Lower leg skin (tissue), 4 donors: ENCODE results near the gene RAVER2. TPM values are rescaled to one million over a fixed set of nuclear protein-coding genes. Genes with fewer than 3 reads are reported as not detected.
A peak's percentile ranks its signal among the peaks of the same experiment; 100 is the strongest.
"Not testable (repeated sequence)": the region's sequence is repeated elsewhere in the genome, so short reads cannot be mapped to it uniquely, and the experiment has no call there.

ENCODE experiments used
- DNase-seq, 2 donors: peaks; one replicate each; pipeline ENCODE4 v3.0.0-alpha.2; 2019; ENCODE audit warnings: low spot score in 2 of 2
- H3K4me3 ChIP-seq: fragments of 200-600 bp; sonication (generic); 2 replicates; pipeline ENCODE4 v1.5.1; 2017; ENCODE audit warnings: mild to moderate bottlenecking, low read depth; ENCODE audit not compliant: poor library complexity, severe bottlenecking
- POLR2A ChIP-seq, 2 donors: fragments of 450-650 bp; IDR thresholded peaks; one replicate each; pipeline ENCODE4 v1.6.1; 2016 to 2017; ENCODE audit warnings: antibody characterized with exemption in 2 of 2, mild to moderate bottlenecking in 1 of 2, moderate library complexity in 1 of 2
- WGBS, 2 donors: methylation state at CpG; one replicate each; pipeline ENCODE4 v1.1.5; 2018; 5-methylcytosine and 5-hydroxymethylcytosine counted together
- intact Hi-C: fragments of 100-400 bp; cut with DNase I; formaldehyde crosslinking; loops from one replicate; pipeline ENCODE4 v1.15.0; 2023; ENCODE audit warnings: low total_unique reads
- total RNA-seq, 4 donors: library from RNA; depleted of rRNA; stranded (reverse); fragments of >200 nt; gene quantifications; one replicate each; pipeline ENCODE4 v1.1.0, GENCODE V29; 2016
- TF ChIP-seq, protein P1 (sequence below), 3 donors: fragments of 450-650 bp; IDR thresholded peaks; one replicate each; pipeline ENCODE4 v1.5.1; 2016; ENCODE audit warnings: antibody characterized with exemption in 3 of 3, mild to moderate bottlenecking in 3 of 3, moderate library complexity in 2 of 3

The RAVER2 gene, protein sequence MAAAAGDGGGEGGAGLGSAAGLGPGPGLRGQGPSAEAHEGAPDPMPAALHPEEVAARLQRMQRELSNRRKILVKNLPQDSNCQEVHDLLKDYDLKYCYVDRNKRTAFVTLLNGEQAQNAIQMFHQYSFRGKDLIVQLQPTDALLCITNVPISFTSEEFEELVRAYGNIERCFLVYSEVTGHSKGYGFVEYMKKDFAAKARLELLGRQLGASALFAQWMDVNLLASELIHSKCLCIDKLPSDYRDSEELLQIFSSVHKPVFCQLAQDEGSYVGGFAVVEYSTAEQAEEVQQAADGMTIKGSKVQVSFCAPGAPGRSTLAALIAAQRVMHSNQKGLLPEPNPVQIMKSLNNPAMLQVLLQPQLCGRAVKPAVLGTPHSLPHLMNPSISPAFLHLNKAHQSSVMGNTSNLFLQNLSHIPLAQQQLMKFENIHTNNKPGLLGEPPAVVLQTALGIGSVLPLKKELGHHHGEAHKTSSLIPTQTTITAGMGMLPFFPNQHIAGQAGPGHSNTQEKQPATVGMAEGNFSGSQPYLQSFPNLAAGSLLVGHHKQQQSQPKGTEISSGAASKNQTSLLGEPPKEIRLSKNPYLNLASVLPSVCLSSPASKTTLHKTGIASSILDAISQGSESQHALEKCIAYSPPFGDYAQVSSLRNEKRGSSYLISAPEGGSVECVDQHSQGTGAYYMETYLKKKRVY
- total RNA-seq: 10 to 100 TPM in 1 of 4 donors, 1 to 10 TPM in 3; 6.6 to 11.9 (median 8.4) TPM

DNA sequence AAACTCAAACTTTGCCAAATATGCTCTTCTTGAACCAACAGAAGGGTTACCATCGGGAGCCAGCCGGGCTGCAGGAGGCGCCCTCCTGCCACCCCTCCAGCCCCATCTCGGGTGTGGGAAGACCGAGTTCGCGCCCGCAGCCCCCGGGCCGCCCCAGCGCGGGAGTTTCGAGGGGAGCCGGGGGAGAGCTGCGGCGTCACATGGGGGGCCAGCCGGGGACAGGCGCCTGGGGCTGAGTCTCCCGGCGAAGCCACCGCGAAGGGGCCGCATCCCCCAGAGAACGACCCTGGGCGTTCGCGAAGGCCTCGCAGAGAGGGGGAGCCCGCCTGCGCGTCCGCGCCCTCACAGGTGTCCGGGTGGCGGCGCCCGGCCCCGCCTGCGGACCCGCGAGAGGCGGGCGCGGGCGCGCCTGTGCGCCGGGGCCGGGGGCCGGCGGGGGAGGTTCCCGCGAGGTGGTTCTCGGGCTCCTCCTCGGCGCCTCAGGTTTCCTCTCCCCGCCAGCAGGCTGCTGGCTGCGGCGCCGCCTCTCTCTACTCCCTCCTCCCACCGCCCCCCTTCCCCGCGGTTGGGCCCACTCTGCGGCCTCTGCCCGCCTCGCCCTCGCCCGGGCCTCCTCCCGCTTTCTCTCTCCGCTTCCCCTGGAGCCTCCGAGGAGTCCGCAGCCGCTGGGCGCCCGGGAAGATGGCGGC lies at the start of gene RAVER2:
TSS of gene RAVER2 (plus strand) at position 584 of the 689 bp plus-strand sequence. CDS start at position 682, 98 bp downstream.
- TF ChIP-seq, protein P1, sequence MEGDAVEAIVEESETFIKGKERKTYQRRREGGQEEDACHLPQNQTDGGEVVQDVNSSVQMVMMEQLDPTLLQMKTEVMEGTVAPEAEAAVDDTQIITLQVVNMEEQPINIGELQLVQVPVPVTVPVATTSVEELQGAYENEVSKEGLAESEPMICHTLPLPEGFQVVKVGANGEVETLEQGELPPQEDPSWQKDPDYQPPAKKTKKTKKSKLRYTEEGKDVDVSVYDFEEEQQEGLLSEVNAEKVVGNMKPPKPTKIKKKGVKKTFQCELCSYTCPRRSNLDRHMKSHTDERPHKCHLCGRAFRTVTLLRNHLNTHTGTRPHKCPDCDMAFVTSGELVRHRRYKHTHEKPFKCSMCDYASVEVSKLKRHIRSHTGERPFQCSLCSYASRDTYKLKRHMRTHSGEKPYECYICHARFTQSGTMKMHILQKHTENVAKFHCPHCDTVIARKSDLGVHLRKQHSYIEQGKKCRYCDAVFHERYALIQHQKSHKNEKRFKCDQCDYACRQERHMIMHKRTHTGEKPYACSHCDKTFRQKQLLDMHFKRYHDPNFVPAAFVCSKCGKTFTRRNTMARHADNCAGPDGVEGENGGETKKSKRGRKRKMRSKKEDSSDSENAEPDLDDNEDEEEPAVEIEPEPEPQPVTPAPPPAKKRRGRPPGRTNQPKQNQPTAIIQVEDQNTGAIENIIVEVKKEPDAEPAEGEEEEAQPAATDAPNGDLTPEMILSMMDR (IDR thresholded peaks at IDR 0.05): no peak
- no peak for TF ChIP-seq POLR2A (IDR thresholded peaks at IDR 0.05)
- WGBS, 2 donors: 1 to 3% methylated on average over 26 to 56 of the region's 76 CpGs
- intact Hi-C loops: no loop called here
- H3K4me3 ChIP-seq: peak within 1 kb of the TSS; percentile 75
- peak; percentile 19 to 92 for DNase-seq

DNA sequence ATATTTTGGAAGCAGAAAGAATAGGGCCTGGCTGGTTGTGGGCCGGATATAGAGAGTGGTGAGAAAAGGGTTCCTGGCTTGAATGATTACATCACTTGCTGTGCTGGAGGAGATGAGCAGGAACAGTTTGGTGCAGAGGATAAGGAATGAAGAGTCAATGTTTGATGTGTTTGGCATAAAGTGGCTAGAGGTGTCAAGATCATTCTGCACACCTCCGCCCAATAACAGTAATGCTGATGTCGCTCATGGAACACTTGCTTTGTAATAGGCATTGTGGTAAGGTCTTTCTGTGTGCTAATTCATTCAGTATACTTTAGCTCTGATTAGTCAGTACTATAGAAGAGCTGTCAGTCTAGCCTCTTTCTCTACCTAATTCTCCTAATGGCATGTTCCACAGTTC lies 48.0 kb upstream of the RAVER2 start:
- no peak for DNase-seq
- intact Hi-C loops: loop anchor here (10.0 kb wide), 1 partner anchor 128 kb away; no protein-coding TSS in a partner anchor
- 83 to 94% methylated on average over 3 of the region's 3 CpGs for WGBS, 2 donors

DNA sequence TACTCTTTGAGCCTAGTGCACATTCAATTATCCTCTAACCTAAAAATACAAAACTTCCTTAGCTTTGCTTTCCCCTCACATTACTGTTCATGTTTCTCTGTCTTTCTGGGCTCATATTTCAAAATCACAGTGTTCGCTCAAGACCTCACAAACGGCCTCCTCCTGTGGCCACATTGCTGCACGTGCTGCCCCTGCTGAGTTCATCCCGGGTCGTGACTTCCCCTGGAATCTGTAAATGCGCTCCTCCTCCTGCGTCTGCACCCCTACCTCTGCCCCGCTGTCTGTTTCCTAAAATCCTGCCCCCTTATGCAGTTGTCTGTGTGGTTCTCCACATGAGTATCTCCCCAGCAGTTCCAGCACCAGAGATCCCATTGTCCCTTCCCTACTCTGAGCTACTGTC lies 45.5 kb upstream of the RAVER2 start:
- DNase-seq: no peak
- TF ChIP-seq POLR2A (IDR thresholded peaks at IDR 0.05): no peak
- TF ChIP-seq, protein P1 (IDR thresholded peaks at IDR 0.05): no peak
- H3K4me3 ChIP-seq: no peak overlapping the region
- intact Hi-C loops: loop anchor here (10.0 kb wide), 1 partner anchor 125 kb away; no protein-coding TSS in a partner anchor
- 78 to 84% methylated on average over 8 of the region's 8 CpGs for WGBS, 2 donors

More for the DNA sequence above, 48.0 kb upstream of the RAVER2 start:
- TF ChIP-seq, protein P1 (IDR thresholded peaks at IDR 0.05): no peak
- no peak for TF ChIP-seq POLR2A (IDR thresholded peaks at IDR 0.05)
- H3K4me3 ChIP-seq: no peak overlapping the region

DNA sequence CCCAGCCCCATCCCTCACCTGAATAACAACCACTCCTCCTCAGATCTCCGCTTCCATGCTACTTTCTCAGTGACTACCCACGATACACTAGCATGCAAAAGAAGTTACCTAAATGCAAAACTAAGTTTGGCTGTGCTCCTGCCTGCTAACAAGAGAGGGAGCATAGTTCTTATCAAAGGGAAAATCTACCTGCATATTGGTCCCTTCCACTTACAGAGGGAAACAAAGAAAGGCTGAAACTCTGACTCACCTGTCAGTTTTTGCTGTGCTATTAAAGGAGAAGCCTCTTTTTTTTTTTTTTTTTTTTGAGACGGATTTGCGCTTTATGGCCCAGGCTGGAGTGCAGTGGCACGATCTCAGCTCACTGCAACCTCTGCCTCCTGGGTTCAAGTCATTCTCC lies 43.8 kb upstream of the RAVER2 start:
- no peak overlapping the region for H3K4me3 ChIP-seq
- WGBS, 2 donors: 68 to 85% methylated on average over 5 of the region's 5 CpGs
- DNase-seq: no peak
- intact Hi-C loops: no loop called here
- TF ChIP-seq, protein P1 (IDR thresholded peaks at IDR 0.05): no peak
- TF ChIP-seq POLR2A (IDR thresholded peaks at IDR 0.05): no peak

DNA sequence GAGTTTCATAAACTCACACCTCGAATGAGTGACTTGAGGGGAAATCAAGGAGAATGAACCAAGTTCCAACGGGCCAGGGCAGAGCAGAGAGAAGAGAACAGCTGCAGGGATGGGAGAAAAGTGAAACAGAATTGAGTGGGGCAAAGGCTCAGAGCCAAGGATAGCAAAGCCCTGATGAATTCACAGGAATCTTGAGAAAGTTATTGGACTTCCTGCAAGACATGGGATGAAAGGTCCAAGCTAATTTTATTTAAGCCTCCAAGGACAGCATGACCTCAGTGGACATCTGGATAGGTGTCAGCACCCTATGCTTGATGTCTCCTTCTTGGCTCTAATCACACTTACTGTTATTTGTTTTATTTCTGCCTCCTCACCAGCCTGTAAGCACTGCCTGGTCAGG lies 43.0 kb upstream of the RAVER2 start:
- DNase-seq: no peak
- no peak overlapping the region for H3K4me3 ChIP-seq
- no peak for TF ChIP-seq POLR2A (IDR thresholded peaks at IDR 0.05)
- TF ChIP-seq, protein P1 (IDR thresholded peaks at IDR 0.05): no peak
- intact Hi-C loops: no loop called here
- 14 to 23% methylated on average over 2 of the region's 2 CpGs for WGBS, 2 donors

DNA sequence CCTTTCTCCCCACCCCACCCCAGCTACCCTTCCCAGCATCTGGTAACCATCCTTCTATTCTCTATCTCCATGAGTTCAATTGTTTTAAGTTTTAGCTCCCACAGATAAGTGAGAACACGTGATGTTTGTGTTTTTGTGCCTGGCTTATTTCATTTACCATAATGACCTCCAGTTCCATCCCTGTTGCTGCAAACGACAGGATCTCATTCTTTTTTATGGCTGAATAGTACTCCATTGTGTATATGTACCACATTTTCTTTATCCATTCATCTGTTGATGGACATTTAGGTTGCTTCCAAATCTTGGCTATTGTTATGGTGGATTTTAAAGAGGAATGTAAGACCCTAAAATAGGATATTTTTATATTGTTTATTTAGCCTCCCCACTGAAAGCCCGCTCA lies 42.2 kb upstream of the RAVER2 start:
- DNase-seq, intact Hi-C loops, H3K4me3 ChIP-seq: not testable (repeated sequence)
- WGBS, 2 donors: 83 to 84% methylated on average over 3 of the region's 3 CpGs
